ENCODE data around the gene PTPN6. TPM values are rescaled to one million over a fixed set of nuclear protein-coding genes. Genes with fewer than 3 reads are reported as not detected.
A peak's percentile ranks its signal among the peaks of the same experiment; 100 is the strongest.

Gene PTPN6
- total and polyA plus RNA-seq, 10 of the 15 experiments (the other 5 are each of a cell fraction or from before 2014, with no cell fraction given), result 229 to 457 (median 370) TPM

- TF ChIP-seq CBX3 (IDR thresholded peaks at IDR 0.05; ENCODE audit: borderline replicate concordance, low read depth), result no peak
- TF ChIP-seq E2F4 (IDR thresholded peaks at IDR 0.05; ENCODE audit: low read depth, low read length), result peak; percentile 72; the same call in 1 of the 2 replicates
- TF ChIP-seq ATF3 (IDR thresholded peaks at IDR 0.05; ENCODE audit: borderline replicate concordance, extremely low read depth, low read depth, low read length), result no peak
- TF ChIP-seq RCOR1 (conservative IDR thresholded peaks at IDR 0.05; ENCODE audit: low read depth, low read length), result 0 out of 2 replicates have a peak, but pooled peaks have one; percentile 20
- TF ChIP-seq PAX8 (IDR thresholded peaks at IDR 0.05), result no peak
- peak in 1 of 2 experiments; percentile 61; a peak in 2 of 4 replicates for TF ChIP-seq SRF (IDR thresholded peaks at IDR 0.05; ENCODE audit: low read depth in 2 of 2, low read length in 2 of 2)
- no peak for TF ChIP-seq NFXL1 (IDR thresholded peaks at IDR 0.05; ENCODE audit: borderline replicate concordance)
- TF ChIP-seq STAT3 (IDR thresholded peaks at IDR 0.05; ENCODE audit: low read depth, low read length), result no peak
- TF ChIP-seq RELB (IDR thresholded peaks at IDR 0.05; ENCODE audit: low read depth), result peak; percentile 47; the same call in 1 of the 2 replicates
- 0 out of 2 replicates have a peak, but pooled peaks have one; percentile 18 for TF ChIP-seq NR2F1 (conservative IDR thresholded peaks at IDR 0.05)
Measured at GRCh38 chr12:6937481-6938352, 13.4 kb upstream of the PTPN6 start (continued).

All from GM12878 (cell line).